ENCODE results near the gene TPPP.
"Not testable (repeated sequence)": the region's sequence is repeated elsewhere in the genome, so short reads cannot be mapped to it uniquely, and the experiment has no call there.

The TPPP gene

DNA sequence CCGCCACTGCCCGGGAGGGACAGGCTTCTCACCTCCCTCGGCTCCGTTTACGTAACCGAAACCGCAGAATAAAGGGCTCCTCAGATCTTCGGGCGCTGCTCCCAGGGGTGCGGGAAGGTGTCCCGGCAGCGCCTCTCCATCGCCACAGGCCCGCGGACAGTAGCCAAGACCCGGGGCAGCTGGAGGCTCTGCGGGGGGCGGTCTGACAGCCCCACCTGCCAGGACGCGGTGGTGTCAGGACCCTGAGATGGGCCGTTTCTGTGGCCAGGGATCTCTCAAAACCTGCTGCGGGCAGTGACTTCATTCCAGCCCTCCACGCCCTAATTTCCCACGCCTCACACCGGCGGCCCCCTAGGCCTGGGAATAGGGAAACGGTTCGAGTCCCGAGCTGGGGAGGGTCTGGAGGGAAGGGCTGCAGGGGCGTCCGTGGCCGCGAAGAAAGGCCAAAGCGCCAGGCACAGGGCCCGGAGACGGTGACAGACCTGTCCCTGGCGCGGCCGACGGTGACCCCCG is 567 bp downstream of the TPPP start:
- DNase-seq = not testable (repeated sequence)

- DNase-seq = no peak
Measured at GRCh38 chr5:691817-692528, 1.2 kb downstream of the TPPP start.

DNA sequence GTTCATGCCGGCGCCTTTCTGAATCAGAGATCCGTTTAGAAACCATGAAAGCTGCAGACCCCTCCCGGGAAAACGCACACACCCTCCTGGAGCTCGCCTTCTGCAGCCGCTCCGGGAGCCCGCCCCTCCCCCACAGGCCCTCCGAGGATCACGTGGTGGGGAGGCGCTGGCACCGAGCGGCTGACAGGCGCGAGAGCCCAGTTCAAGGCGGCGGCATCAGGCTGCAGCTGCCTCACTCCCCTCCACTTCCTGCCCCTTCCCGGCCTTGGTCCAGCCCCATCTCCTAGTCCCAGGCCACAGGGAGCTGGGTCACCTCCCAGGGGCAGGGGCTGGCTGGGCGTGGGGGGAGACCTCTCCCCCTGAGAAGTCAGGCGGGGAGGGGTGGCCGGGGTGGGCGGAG is 2.1 kb downstream of the TPPP start:
- DNase-seq = not testable (repeated sequence)

DNA sequence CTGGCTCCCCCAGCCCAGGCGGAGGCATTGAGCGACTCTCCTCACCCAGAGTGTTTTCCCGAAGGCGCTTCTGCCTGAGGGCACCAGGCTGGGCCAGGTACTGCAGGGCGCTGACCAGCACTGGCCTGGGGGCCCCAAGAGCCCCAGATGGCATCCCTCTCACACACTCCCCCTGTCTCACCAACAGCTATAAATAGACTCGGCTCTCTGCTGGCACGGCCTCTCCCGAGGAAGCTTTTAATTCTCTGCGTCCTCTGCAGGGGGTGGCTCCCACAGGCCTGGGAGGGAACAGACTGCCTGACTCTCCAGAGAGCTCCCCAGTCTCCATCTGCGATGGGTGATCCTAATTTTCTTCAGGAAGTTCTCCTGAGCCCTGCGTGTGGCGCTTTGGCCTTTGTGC is 2.9 kb downstream of the TPPP start:
- DNase-seq = not testable (repeated sequence)

- DNase-seq = not testable (repeated sequence)
Measured at GRCh38 chr5:688348-689010, 4.7 kb downstream of the TPPP start.

GRCh38 chr5:686936-687335 is 6.2 kb downstream of the TPPP start:
- DNase-seq = not testable (repeated sequence)

DNA sequence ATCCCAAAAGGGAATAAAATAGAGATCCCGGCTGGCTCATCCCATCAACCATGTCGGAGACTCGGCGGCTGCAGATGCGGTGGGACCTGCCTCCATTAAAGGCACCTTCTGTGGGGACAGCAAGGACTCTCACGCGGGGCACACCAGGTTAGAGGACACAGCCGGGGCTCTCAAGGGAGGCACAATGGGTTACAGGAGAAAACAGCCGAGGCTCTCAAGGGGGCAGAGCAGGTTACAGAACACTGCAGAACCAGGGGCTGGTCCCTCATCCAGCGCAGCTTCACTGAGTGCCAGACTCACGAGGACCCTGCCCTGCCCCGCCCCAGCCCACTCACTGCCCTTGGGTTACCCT is 7.0 kb downstream of the TPPP start:
- DNase-seq = not testable (repeated sequence)

GRCh38 chr5:685262-686171 is 7.6 kb downstream of the TPPP start:
- no peak for DNase-seq

DNA sequence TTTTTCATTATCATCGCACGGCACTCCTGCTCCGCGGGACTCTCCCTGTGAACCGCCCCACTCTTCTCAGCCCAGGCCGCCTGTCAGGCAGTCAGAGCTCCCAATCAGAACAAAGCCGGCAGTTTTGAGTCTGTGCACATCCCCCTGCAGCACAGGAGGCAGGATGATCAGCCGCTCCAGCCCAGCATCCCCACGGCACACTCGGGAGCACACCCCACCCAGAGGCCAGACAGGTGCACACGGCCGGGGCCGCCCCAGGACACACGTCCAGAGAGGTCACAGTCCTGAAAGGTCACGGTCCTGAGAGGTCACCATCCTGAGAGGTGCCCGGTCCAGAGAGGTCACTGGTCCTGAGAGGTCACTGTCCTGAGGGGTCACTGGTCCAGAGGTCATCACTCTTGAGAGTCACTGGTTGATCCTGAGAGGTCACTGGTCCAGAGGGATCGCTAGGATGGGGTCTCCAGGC is 8.4 kb downstream of the TPPP start:
- DNase-seq = no peak

DNA sequence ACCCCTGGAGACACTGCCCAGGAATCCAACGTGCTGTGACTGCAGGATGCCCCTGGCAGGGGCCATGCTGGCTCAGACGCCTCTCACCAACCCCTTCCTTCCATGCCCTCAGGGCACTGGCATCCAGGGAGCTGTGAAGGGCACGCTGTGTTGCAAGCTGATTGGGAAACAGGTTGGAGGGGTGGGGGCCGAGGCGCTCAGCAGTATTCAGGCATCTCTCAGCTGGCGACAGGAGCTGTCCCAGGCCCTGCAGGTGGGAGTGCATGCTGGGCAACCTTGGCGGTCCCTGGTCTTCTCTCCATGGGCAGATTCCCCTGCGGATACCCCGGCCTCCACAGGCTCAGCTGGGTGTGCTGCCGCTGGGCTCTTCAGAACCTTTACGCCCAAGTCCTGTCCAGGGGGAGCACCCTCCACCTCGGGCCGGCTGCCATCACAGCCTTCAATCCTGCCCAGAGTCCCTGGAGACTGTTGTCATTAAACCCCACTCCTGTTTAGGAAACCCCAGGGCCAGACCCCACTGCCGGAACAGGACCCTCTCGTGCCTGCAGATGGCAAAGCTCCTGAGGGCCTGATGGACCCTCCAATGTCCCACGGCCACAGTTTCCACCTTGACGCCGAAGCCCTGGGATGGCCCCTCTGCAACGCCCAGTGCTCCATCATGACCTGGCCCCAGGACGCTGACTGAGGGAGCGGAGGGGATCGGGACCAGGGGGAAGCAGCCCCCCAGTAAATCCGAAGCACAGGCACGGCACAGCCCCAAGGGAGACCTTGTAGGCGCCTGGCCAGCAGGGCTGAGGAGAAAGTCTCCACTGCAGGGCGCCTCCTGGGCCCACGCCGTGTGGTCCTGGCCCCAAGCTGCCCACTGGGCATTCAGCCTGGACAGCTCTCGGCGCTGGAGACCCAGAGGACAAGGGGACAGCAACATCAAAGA is 9.3 kb downstream of the TPPP start:
- DNase-seq = no peak

DNA sequence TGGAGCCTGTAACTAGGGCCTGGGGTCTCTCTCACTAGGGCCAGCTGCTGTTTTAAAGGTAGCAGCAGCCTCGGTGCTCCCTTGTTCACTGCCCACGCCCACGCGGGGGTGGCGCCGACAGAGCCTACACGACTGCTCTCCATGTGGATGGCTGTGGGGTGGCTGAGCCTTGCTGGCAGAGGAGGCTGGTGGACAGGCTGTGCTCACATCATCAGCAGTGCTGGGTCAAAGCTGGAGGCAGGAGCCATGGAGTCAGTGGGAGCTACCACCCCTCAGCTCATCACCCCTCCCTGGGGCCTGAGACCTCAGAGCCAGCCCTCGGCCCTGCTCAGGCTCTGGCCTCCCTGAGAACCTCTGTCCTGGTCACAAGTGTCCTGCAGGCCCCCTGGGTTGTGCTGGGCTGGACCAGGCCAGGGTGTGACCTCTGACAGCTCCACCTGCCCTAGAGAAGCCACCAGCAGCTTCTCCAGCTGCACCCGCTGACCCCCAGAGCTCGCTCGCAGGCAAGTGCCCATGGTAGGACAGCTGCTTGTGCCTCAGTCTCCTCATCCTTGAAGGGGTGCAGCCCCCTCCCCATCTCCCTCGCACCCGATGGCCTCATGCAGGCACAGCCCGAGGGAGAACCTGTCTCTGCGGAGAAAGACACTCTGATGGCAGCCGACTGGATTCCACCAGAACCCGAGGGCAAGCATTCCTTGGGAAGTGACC is 10.3 kb downstream of the TPPP start:
- DNase-seq = not testable (repeated sequence)

DNA sequence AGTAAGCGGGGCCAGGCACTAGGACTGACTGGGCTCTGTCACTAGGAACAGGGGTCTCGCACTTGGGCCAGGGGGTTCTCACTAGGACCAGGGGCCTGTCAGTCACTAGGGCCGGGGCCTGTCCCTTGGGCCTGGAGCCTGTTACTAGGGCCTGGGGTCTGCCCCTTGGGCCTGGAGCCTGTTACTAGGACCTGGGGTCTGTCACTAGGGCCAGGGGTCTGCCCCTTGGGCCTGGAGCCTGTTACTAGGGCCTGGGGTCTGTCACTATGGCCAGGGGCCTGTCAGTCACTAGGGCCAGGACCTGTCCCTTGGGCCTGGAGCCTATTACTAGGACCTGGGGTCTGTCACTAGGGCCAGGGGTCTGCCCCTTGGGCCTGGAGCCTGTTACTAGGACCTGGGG is 10.9 kb downstream of the TPPP start:
- not testable (repeated sequence) for DNase-seq

DNA sequence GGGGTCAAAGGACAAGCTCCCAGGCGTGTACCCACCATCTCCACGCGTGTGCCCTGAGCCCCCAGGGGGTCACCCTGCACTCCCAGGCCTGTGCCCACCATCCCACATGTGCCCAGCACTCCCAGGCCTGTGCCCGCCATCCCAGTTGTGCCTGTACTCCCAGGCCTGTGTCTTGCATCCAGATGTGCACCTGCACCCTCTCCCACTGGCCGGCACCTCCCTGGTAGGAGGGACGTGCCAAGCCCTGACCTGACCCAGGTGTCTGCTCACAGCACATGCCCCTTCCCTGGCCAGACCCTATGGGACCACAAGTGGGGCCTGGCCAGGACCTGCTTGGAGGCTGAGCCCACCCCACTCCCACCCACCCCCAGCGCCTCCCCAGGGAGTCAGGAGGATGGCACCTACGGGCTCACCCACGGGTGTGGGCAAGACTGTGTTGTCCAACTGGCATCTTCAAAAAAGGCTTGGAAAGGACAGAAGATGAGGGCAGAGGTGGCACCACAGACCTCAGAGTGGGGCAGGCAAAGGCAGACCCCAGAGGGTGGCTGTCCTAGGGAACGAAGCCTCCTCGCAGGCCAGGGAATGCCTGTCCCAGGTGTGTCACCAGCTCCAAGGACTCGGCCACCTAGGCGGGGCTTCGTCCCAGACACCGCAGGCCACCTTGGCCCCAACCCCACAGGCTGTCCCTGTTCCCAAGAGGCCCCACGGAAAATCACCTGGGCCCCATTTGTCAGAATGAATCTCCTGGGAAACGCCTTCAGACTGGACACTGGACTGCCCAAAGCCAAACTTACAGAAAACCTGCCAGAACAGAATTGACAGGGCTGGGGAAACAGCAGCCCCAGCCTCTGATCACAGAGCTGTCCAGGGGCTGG is 11.6 kb downstream of the TPPP start:
- DNase-seq = not testable (repeated sequence)

DNA sequence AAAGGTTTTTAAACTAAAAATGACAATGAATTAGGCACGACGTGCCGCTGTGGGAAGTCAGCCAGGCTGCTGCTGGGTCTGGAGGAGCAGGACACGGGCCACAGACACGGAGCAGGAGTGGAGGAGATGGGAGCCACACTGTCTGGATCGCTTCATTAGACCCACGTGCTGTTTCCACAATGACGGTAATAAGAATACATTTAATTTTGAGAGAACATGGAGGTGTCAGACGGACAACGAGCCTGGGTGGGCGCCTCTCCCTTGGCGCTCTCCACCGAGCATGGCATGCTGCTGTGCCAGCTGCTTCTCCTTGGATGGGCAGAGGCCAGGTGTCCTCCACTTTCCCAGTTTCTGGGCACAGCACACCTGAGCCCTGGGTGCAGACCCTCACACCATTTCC is 12.3 kb downstream of the TPPP start:
- DNase-seq = not testable (repeated sequence)

- DNase-seq = not testable (repeated sequence)
Measured at GRCh38 chr5:680118-680795, 12.9 kb downstream of the TPPP start.

- DNase-seq = not testable (repeated sequence)
Measured at GRCh38 chr5:679166-679895, 13.8 kb downstream of the TPPP start.

- DNase-seq = not testable (repeated sequence)
Measured at GRCh38 chr5:678521-678920, 14.6 kb downstream of the TPPP start.

DNA sequence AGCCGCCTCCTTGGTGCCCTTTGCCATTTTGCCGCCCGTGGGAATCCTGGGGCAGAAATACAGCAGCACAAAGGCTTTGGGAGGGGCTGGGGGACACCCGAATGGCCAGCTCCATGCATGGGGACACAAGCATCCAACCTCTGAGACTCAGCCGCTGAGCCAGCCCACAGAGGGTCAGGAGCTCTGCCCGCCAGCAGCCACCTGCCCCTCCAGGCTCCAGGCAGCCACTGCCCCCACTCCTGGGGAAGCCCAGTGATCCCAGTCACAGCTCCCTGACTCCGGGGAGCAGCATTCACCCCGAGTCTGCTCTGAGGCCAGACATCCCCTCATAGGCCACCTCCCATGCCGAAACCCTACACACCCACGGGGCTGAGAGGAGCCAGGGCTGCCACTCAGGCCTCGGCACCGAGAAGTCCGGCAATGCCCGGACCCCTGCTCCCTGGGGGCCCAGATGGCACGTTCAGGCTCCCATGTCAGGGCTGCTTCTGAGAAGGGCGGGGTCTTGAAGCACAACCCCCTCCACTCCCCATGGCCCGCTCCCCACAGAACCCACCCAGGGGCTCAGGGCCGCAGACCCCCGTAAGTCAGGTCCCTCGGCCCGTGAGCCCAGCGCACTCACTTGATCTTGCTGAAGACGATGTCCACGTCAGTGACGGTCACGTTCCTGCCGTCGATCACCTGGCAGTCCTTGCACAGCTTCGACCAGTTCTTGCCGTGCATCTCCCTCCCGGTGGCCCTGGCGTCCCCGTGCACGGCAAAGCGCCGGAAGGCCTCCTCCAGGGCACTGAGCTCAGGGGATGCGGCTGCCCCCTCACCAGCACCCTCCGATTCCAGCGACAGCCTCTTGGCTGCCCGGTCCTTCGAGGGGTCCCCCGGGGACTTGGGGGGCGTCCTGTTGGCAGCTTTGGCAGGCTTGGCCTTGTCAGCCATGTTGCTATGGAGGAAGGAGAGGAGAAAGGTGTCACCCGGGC is 15.7 kb downstream of the TPPP start:
- no peak for DNase-seq

All from activated CD4-positive, alpha-beta T cell treated with anti-CD3 and anti-CD28 coated beads for 48 hours (primary cell).